ENCODE results near the gene PGP.

PGP gene

GRCh38 chr16:2236337-2237101 lies 21.9 kb upstream of the PGP start, which contains the start of gene DNASE1L2:
Gene DNASE1L2 (plus strand): TSS chr16:2236444. CDS start chr16:2236817, 373 bp downstream.
- DNase-seq (ENCODE audit: low read depth) = no peak
- peak within 1 kb of the TSS; percentile 10 for H3K4me3 ChIP-seq (ENCODE audit: control insufficient read depth, low read depth, low read length)
- no peak for TF ChIP-seq CTCF (IDR thresholded peaks at IDR 0.05; ENCODE audit: control insufficient read depth, insufficient read depth, low read depth, low read length, missing control alignments)

- no peak for TF ChIP-seq CTCF (IDR thresholded peaks at IDR 0.05; ENCODE audit: control insufficient read depth, insufficient read depth, low read depth, low read length, missing control alignments)
- DNase-seq (ENCODE audit: low read depth) = no peak
- no peak overlapping the region for H3K4me3 ChIP-seq (ENCODE audit: control insufficient read depth, low read depth, low read length)
These were observed 21.2 kb upstream of the PGP start for GRCh38 chr16:2235695-2236336.

GRCh38 chr16:2235234-2235651 lies 20.6 kb upstream of the PGP start:
- TF ChIP-seq CTCF (IDR thresholded peaks at IDR 0.05; ENCODE audit: control insufficient read depth, insufficient read depth, low read depth, low read length, missing control alignments) = no peak
- no peak for DNase-seq (ENCODE audit: low read depth)
- no peak overlapping the region for H3K4me3 ChIP-seq (ENCODE audit: control insufficient read depth, low read depth, low read length)

GRCh38 chr16:2234813-2235170 lies 20.2 kb upstream of the PGP start:
- DNase-seq (ENCODE audit: low read depth) = no peak
- H3K4me3 ChIP-seq (ENCODE audit: control insufficient read depth, low read depth, low read length) = no peak overlapping the region
- TF ChIP-seq CTCF (IDR thresholded peaks at IDR 0.05; ENCODE audit: control insufficient read depth, insufficient read depth, low read depth, low read length, missing control alignments) = no peak

- no peak overlapping the region for H3K4me3 ChIP-seq (ENCODE audit: control insufficient read depth, low read depth, low read length)
- no peak for TF ChIP-seq CTCF (IDR thresholded peaks at IDR 0.05; ENCODE audit: control insufficient read depth, insufficient read depth, low read depth, low read length, missing control alignments)
- no peak for DNase-seq (ENCODE audit: low read depth)
These were observed 19.5 kb upstream of the PGP start for GRCh38 chr16:2233872-2234812.

- H3K4me3 ChIP-seq (ENCODE audit: control insufficient read depth, low read depth, low read length) = no peak overlapping the region
- no peak for TF ChIP-seq CTCF (IDR thresholded peaks at IDR 0.05; ENCODE audit: control insufficient read depth, insufficient read depth, low read depth, low read length, missing control alignments)
- no peak for DNase-seq (ENCODE audit: low read depth)
These were observed 18.6 kb upstream of the PGP start for GRCh38 chr16:2233046-2233775.

All from AG09309 (cell line).